GM12878 (cell line): ENCODE measurements around the gene ZNF804A. TPM values are rescaled to one million over a fixed set of nuclear protein-coding genes. Genes with fewer than 3 reads are reported as not detected.

Experiments
- ATAC-seq: fragments of 200-7000 bp; cut with Tn5 transposase; 3 replicates; pipeline ENCODE4 v1.9.1; 2020; ENCODE audit warnings: mild to moderate bottlenecking, moderate library complexity
- BruUV-seq: library from RNA; stranded (reverse); fragments of 400-500 nt; replicated peaks from 2 replicates; lab custom pipeline; 2021; lab: Mats Ljungman, UMichigan
- CTCF ChIA-PET: fragments of 300-600 bp; sonication (Branson Sonifier 250); formaldehyde crosslinking; extraction: SDS; loops from one replicate; lab custom pipeline; 2021; ENCODE audit warnings: inconsistent platforms; lab: Yijun Ruan, JAX
- POLR2A ChIA-PET: fragments of 350-600 bp; formaldehyde crosslinking; extraction: SDS; loops from one replicate; lab custom pipeline; 2021; ENCODE audit warnings: inconsistent platforms; lab: Charles Lee
- RAD21 ChIA-PET: fragments of 300-600 bp; sonication (Branson Sonifier 250); formaldehyde crosslinking; loops from one replicate; lab custom pipeline; 2023; ENCODE audit warnings: antibody characterized with exemption; ENCODE audit not compliant: unreplicated experiment; lab: Charles Lee
- SMC1A ChIA-PET: fragments of 300-600 bp; sonication (Branson Sonifier 250); formaldehyde crosslinking; loops from one replicate; lab custom pipeline; 2023; ENCODE audit not compliant: unreplicated experiment, uncharacterized antibody; lab: Charles Lee
- DNase-seq: peaks from one replicate; pipeline ENCODE4 v3.0.0-alpha.2; 2011; ENCODE audit warnings: low read depth, low spot score
- FAIRE-seq: peaks from 3 replicates; lab custom pipeline; 2011; peaks lifted over from hg19 to GRCh38; lab: Jason Lieb, UNC
- H2AFZ ChIP-seq: 2 replicates; pipeline ENCODE4 v1.6.0; 2011; ENCODE audit warnings: low read depth, low read length, control low read depth; ENCODE audit not compliant: control insufficient read depth
- H3K27ac ChIP-seq: 2 replicates; pipeline ENCODE4 v1.5.1; 2011; ENCODE audit warnings: control low read depth; ENCODE audit not compliant: control insufficient read depth, insufficient read depth
- H3K27me3 ChIP-seq, 2 experiments: replicated peaks in 1 of 2; 2 replicates each; pipeline versions ENCODE4 v1.6.0 to v1.6.1; 2011; ENCODE audit warnings: low read length in 1 of 2; ENCODE audit not compliant: control insufficient read depth in 2 of 2, insufficient read depth in 2 of 2
- H3K36me3 ChIP-seq, 2 experiments: 2 replicates each; pipeline ENCODE4 v1.5.1; 2011; ENCODE audit warnings: low read length in 1 of 2; ENCODE audit not compliant: control insufficient read depth in 2 of 2, insufficient read depth in 2 of 2
- H3K4me1 ChIP-seq: 2 replicates; pipeline ENCODE4 v1.6.1; 2011; ENCODE audit warnings: mild to moderate bottlenecking, low read length, moderate library complexity, mixed read lengths; ENCODE audit not compliant: control insufficient read depth, insufficient read depth
- H3K4me2 ChIP-seq: 2 replicates; pipeline ENCODE4 v1.6.0; 2011; ENCODE audit warnings: control low read depth; ENCODE audit not compliant: control insufficient read depth, insufficient read depth
- H3K4me3 ChIP-seq: fragments of 200-600 bp; sonication (generic); 2 replicates; pipeline ENCODE4 v1.5.1; 2016
- H3K79me2 ChIP-seq: 2 replicates; pipeline ENCODE4 v1.6.0; 2011; ENCODE audit warnings: low read length; ENCODE audit not compliant: control insufficient read depth, insufficient read depth
- H3K9ac ChIP-seq: 2 replicates; pipeline ENCODE4 v1.8.0; 2011; ENCODE audit warnings: low read length, control low read depth, mixed read lengths; ENCODE audit not compliant: control insufficient read depth, insufficient read depth
- H3K9me3 ChIP-seq: replicated peaks from 3 replicates; pipeline ENCODE4 v1.5.1; 2011; ENCODE audit warnings: mild to moderate bottlenecking, low read length; ENCODE audit not compliant: control insufficient read depth, insufficient read depth
- H4K20me1 ChIP-seq: 2 replicates; pipeline ENCODE4 v1.6.0; 2011; ENCODE audit not compliant: control insufficient read depth, insufficient read depth
- ASH2L ChIP-seq: fragments of 300-600, 200-600 bp; sonication (generic); IDR thresholded peaks from 2 replicates; pipeline ENCODE4 v1.6.1; 2017; ENCODE audit warnings: low read depth, mild to moderate bottlenecking, borderline replicate concordance
- GABPA ChIP-seq: IDR thresholded peaks from 2 replicates; pipeline ENCODE4 v1.6.1; 2014; ENCODE audit warnings: antibody characterized with exemption, low read depth, mild to moderate bottlenecking, inconsistent platforms
- IRF4 ChIP-seq: IDR thresholded peaks from 2 replicates; pipeline ENCODE4 v1.6.1; 2011; ENCODE audit warnings: low read depth, low read length
- NFYB ChIP-seq: IDR thresholded peaks from 2 replicates; pipeline ENCODE4 v1.6.1; 2011; ENCODE audit warnings: low read depth, mild to moderate bottlenecking, low read length, improper control_type of control experiment, moderate library complexity; ENCODE audit not compliant: insufficient read depth
- RCOR1 ChIP-seq: conservative IDR thresholded peaks from 2 replicates; pipeline ENCODE4 v1.6.1; 2012; ENCODE audit warnings: low read depth, low read length, improper control_type of control experiment
- TBL1XR1 ChIP-seq: IDR thresholded peaks from 2 replicates; pipeline ENCODE4 v1.6.1; 2012; ENCODE audit warnings: low read depth, low read length, improper control_type of control experiment
- ZNF24 ChIP-seq: fragments of 450-650 bp; IDR thresholded peaks from 2 replicates; pipeline ENCODE4 v1.6.1; 2017; ENCODE audit warnings: antibody characterized with exemption, mild to moderate bottlenecking
- WGBS: methylation state at CpG from one replicate; pipeline ENCODE4 v1.1.6; 2016; ENCODE audit warnings: low lambda C conversion rate; ENCODE audit not compliant: insufficient replicate concordance, insufficient coverage; ENCODE audit errors: missing lambda C conversion rate; 5-methylcytosine and 5-hydroxymethylcytosine counted together
- in situ Hi-C: fragments of 300-500 bp; cut with MboI; formaldehyde crosslinking; loops from 9 replicates; pipeline ENCODE4 v1.14.3; 2018; ENCODE audit warnings: mixed read lengths
- intact Hi-C: fragments of 100-400 bp; cut with micrococcal nuclease; formaldehyde crosslinking; loops from one replicate; pipeline ENCODE4 v1.14.2; 2022; ENCODE audit not compliant: unreplicated experiment
- polyA plus RNA-seq, 11 experiments: library from polyadenylated mRNA; depleted of rRNA in 4 of 11; unstranded in 6 of 11; stranded (reverse) in 5 of 11; fragments of >200 nt; fragmentation: Nextera tagmentation in 4 of 11; fragmentation: Illumina TruSeq in 1 of 11; extraction: Ambion mirVana in 4 of 11; extraction: Trizol in 1 of 11; gene quantifications; 1 replicate in 1 of 11; 2 replicates in 10 of 11; pipeline versions ENCODE4 v1.2.1 to v1.2.3, GENCODE V29; 2011 to 2016; ENCODE audit warnings: inconsistent platforms in 2 of 11, missing spikeins in 2 of 11, low read depth in 1 of 11
- total RNA-seq, 4 experiments: library from RNA; depleted of rRNA in 3 of 4; stranded (reverse); fragments of >200 nt in 3 of 4; fragmentation: Illumina TruSeq in 1 of 4; extraction: Trizol in 1 of 4; gene quantifications; 2 replicates each; pipeline versions ENCODE4 v1.2.1 to v1.2.3, GENCODE V29; 2013 to 2021

Gene ZNF804A
- total and polyA plus RNA-seq, 10 of the 15 experiments (the other 5 are each of a cell fraction or from before 2014, with no cell fraction given), result 0.19 to 2.3 (median 1.4) TPM

GRCh38 chr2:184890311-184890710 is 292.0 kb downstream of the ZNF804A start:
- Histone ChIP-seq H3K4me2 (no peak overlapping the region), H3K79me2 (no peaks in the 10 kb centered on the region), H3K4me3 (no peak overlapping the region), H3K9me3 (no peaks in the 10 kb centered on the region), H3K27me3 (no peaks in the 10 kb centered on the region), H3K36me3 (no peaks in the 10 kb centered on the region), H4K20me1 (no peaks in the 10 kb centered on the region), H3K27ac (no peak overlapping the region), H3K9ac (no peak overlapping the region), H3K4me1 (no peaks in the 10 kb centered on the region), H2AFZ (peak overlapping the region; percentile 69)
- peak; percentile 69 for ATAC-seq
- in situ Hi-C loops (no loop called here), intact Hi-C loops (no loop called here)
- TF ChIP-seq ZNF24 (peak; percentile 64), RCOR1 (no peak)
- ChIA-PET RAD21 (no interaction called here), POLR2A (no interaction called here), CTCF (interaction anchor here (0.6 to 1.1 kb wide), 3 partner anchors 11 to 148 kb away, joined by 3 read pairs; no protein-coding TSS in a partner anchor), SMC1A (interaction anchor here (1.0 kb wide), 1 partner anchor 21 kb away, joined by 3 read pairs; no protein-coding TSS in a partner anchor)
- BruUV-seq, result no TSS peak
- no peak for FAIRE-seq
- DNase-seq, result no peak

GRCh38 chr2:184904991-184905390 is 306.7 kb downstream of the ZNF804A start:
- BruUV-seq, result no TSS peak

More at GRCh38 chr2:184904991-184905390, 306.7 kb downstream of the ZNF804A start:
- ChIA-PET CTCF (interaction anchor here (0.8 kb wide), 1 partner anchor 15 kb away, joined by 3 read pairs; no protein-coding TSS in a partner anchor), POLR2A (interaction anchor here (0.6 kb wide), 1 partner anchor 382 kb away, joined by 5 read pairs; no protein-coding TSS in a partner anchor), SMC1A (no interaction called here), RAD21 (no interaction called here)
- H3K79me2 ChIP-seq, result no peaks in the 10 kb centered on the region
- intact Hi-C loops (no loop called here), in situ Hi-C loops (no loop called here)
- H3K9ac ChIP-seq, result no peak overlapping the region
- H3K27me3 ChIP-seq, result no peaks in the 10 kb centered on the region
- H4K20me1 ChIP-seq, result no peaks in the 10 kb centered on the region
- no peak overlapping the region for H2AFZ ChIP-seq
- ATAC-seq (no peak), FAIRE-seq (no peak), DNase-seq (no peak)
- no peak overlapping the region for H3K4me2 ChIP-seq
- H3K4me3 ChIP-seq, result no peak overlapping the region
- no peaks in the 10 kb centered on the region for H3K9me3 ChIP-seq
- H3K4me1 ChIP-seq, result no peaks in the 10 kb centered on the region
- no peaks in the 10 kb centered on the region for H3K36me3 ChIP-seq
- TF ChIP-seq ASH2L (no peak), GABPA (no peak), TBL1XR1 (no peak), IRF4 (no peak), NFYB (no peak)
- WGBS, result 45% methylated on average over 1 of the region's 1 CpG
- no peak overlapping the region for H3K27ac ChIP-seq
